Measurements from ENCODE around the gene ELOVL1. TPM values are rescaled to one million over a fixed set of nuclear protein-coding genes. Genes with fewer than 3 reads are reported as not detected.

Gene ELOVL1
- total and polyA plus RNA-seq, 2 experiments from 2014 or later = 16.7 to 23.3 TPM

- Histone ChIP-seq H3K27me3 (ENCODE audit: insufficient read depth) (no peaks in the 10 kb centered on the region), H3K79me2 (replicated peaks; ENCODE audit: insufficient read depth) (no peaks in the 10 kb centered on the region), H3F3A (replicated peaks; ENCODE audit: low read depth) (no peaks in the 10 kb centered on the region), H3K4me1 (ENCODE audit: insufficient read depth) (no peaks in the 10 kb centered on the region), H3K27ac (ENCODE audit: low read depth) (no peak overlapping the region), H2AFZ (no peak overlapping the region), H4K20me1 (replicated peaks; ENCODE audit: insufficient read depth) (no peaks in the 10 kb centered on the region; the same call in 1 of the 2 replicates), H3K4me3 (no peak overlapping the region), H3K4me2 (no peak overlapping the region), H3K9me2 (ENCODE audit: insufficient read depth) (no peaks in the 10 kb centered on the region), H3K36me3 (ENCODE audit: insufficient read depth) (no peaks in the 10 kb centered on the region)
- Mint-ChIP-seq H3K27me3 (ENCODE audit: insufficient read depth, low read depth, poor library complexity) (peaks cover 4% of the 10 kb centered on the region), H3K36me3 (ENCODE audit: low read depth) (peaks cover 3% of the 10 kb centered on the region; the same call in 1 of the 3 replicates), H3K9me3 (peaks cover 5% of the 10 kb centered on the region; the same call in 1 of the 3 replicates), H3K27ac (no peak overlapping the region), H3K4me1 (no peaks in the 10 kb centered on the region), H3K4me3 (no peak overlapping the region)
- TF ChIP-seq CREB1 (CRISPR knock-in tag; IDR thresholded peaks at IDR 0.05; ENCODE audit: low read depth) (no peak), ZNF331 (CRISPR knock-in tag; IDR thresholded peaks at IDR 0.05; ENCODE audit: low read depth) (no peak), ZNF114 (CRISPR knock-in tag; IDR thresholded peaks at IDR 0.05) (no peak), NANOG (IDR thresholded peaks at IDR 0.05; ENCODE audit: borderline replicate concordance) (no peak), EZH2phosphoT487 (IDR thresholded peaks at IDR 0.05; ENCODE audit: unreplicated experiment) (no peak), ETS1 (IDR thresholded peaks at IDR 0.05) (no peak), ZNF462 (CRISPR knock-in tag; IDR thresholded peaks at IDR 0.05) (no peak), REST (IDR thresholded peaks at IDR 0.05; ENCODE audit: unreplicated experiment) (no peak), CTCF (conservative IDR thresholded peaks at IDR 0.05; ENCODE audit: low read depth in 2 of 2) (no peak), EZH2 (IDR thresholded peaks at IDR 0.05; ENCODE audit: low read depth, unreplicated experiment) (no peak), POLR2AphosphoS5 (IDR thresholded peaks at IDR 0.05; ENCODE audit: low read depth) (no peak), JUNB (IDR thresholded peaks at IDR 0.05; ENCODE audit: unreplicated experiment) (no peak)
- ATAC-seq (no peak), DNase-seq (ENCODE audit: low spot score) (no peak)
Observed at GRCh38 chr1:43410571-43410970, 42.8 kb upstream of the ELOVL1 start.

Data from GM23338 (cell line).